Fibroblast of mammary gland (primary cell): ENCODE data around the gene CENPN.

Source experiments
- DNase-seq: peaks from one replicate; pipeline ENCODE4 v3.0.0-alpha.2; 2010; ENCODE audit warnings: low read depth
- H3K4me3 ChIP-seq: 2 replicates; pipeline ENCODE4 v1.5.1; 2011; ENCODE audit warnings: low read depth, mild to moderate bottlenecking, low read length, moderate library complexity; ENCODE audit not compliant: control insufficient read depth
- CTCF ChIP-seq: conservative IDR thresholded peaks from 2 replicates; pipeline ENCODE4 v1.5.1; 2011; ENCODE audit warnings: low read depth, low read length, inconsistent platforms; ENCODE audit not compliant: control insufficient read depth, insufficient read depth

Gene CENPN

GRCh38 chr16:80982646-80983045, 24.4 kb upstream of the CENPN start:
- no peak overlapping the region for H3K4me3 ChIP-seq
- no peak for DNase-seq
- no peak for TF ChIP-seq CTCF

GRCh38 chr16:80984124-80984892, 22.7 kb upstream of the CENPN start:
- no peak for DNase-seq
- TF ChIP-seq CTCF, result no peak
- H3K4me3 ChIP-seq, result no peak overlapping the region

- DNase-seq, result no peak
- no peak for TF ChIP-seq CTCF
Measured at GRCh38 chr16:80985611-80986010, 21.4 kb upstream of the CENPN start.

GRCh38 chr16:80986557-80986956, 20.5 kb upstream of the CENPN start:
- no peak overlapping the region for H3K4me3 ChIP-seq
- no peak for TF ChIP-seq CTCF
- no peak for DNase-seq

More at GRCh38 chr16:80985611-80986010, 21.4 kb upstream of the CENPN start:
- H3K4me3 ChIP-seq, result no peak overlapping the region

GRCh38 chr16:80988756-80989155, 18.3 kb upstream of the CENPN start:
- no peak for TF ChIP-seq CTCF

DNA sequence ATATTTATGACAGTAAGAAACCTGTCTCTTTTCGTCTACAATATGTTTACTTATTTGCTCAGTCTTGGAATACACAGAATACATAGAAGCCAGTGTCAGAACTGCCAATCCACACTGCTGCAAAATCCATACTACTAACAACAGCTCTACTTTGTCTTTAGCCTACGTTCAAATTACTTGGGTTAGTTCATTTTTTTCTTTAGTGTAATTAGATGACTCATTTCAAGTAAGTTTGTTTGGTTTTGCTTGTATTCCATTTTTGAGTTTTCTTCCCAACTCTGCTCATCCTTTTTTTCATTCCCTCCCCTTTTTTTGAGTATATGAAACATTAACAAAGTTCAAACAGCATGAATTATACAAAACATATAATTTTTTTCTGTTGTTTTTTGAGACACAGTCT, 17.2 kb upstream of the CENPN start:
- no peak overlapping the region for H3K4me3 ChIP-seq
- TF ChIP-seq CTCF, result no peak
- peak; percentile 15 for DNase-seq

More at GRCh38 chr16:80988756-80989155, 18.3 kb upstream of the CENPN start:
- no peak for DNase-seq
- H3K4me3 ChIP-seq, result no peak overlapping the region
